ENCODE results near the gene HCK.

Gene HCK

DNA sequence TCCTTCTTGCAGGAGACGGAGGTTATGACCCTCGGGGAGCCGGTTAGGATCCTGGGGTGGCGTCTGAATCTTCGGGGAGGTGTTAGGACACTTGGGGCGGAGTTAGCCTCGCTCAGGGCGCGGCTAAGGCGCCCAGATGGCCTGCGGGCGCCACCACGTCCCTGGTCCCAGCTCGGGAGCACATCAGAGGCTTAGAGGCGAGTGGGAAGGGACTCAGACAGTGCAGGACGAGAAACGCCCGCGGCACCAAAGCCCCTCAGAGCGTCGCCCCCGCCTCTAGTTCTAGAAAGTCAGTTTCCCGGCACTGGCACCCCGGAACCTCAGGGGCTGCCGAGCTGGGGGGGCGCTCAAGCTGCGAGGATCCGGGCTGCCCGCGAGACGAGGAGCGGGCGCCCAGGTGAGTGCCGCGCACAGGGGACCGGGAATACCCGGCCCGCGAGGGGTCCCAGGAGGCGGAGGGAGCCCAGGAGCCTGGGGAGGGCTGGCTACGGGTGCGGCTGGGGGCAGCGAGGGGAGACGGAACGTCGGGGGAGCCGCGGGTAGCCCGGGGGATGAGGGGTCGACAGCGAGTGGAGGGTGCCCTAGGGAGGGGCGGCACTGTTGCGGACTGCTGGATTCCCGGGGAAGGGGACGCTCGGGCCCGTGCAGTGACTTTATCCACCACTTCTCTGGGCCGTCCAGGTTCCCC lies at the start of gene HCK:
Gene HCK (plus strand): TSS at position 153 of the 688 bp plus-strand sequence.
- Histone ChIP-seq H3K4me2 (peak within 1 kb of the TSS; percentile 85 to 100 (median 94)), H3K4me3 (peak within 1 kb of the TSS; percentile 62 to 99 (median 92)), H3K9ac (peak within 1 kb of the TSS; percentile 82 to 100 (median 99))

DNA sequence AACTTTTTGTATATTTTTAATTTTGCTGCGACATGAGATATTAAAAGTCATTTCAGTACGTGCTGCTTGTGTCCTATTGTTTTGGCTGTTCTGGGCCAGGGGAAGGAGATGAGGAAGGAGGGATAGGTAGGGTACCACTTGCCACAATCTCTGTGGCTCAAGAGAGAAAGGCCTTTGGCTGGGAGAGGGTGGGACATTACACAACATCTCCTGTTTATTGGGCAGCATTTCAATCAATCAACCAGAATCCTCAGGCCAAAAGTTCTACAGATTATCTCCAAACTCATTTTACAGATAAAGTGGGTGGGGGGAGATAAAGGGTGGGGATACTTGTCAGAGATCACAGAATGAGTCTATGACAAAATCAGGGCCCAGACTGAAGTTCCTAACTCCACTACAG lies 48.7 kb upstream of the HCK start:
- Histone ChIP-seq H3K4me3 (no peak overlapping the region), H3K27me3 (no peaks in the 10 kb centered on the region), H3K27ac (no peak overlapping the region), H3K9me3 (replicated peaks in 1 of 11) (no peaks in the 10 kb centered on the region), H4K20me1 (no peaks in the 10 kb centered on the region; a peak in 1 of 22 replicates), H3K9ac (no peak overlapping the region), H3K4me2 (no peak overlapping the region), H3K4me1 (peaks cover 13 to 22% (median 20%) of the 10 kb centered on the region in 10 experiments), H3K36me3 (no peaks in the 10 kb centered on the region)
- no peak for TF ChIP-seq Cebpa-rat (IDR thresholded peaks at IDR 0.05)

More for the DNA sequence above, at the start of gene HCK:
- TF ChIP-seq Cebpa-rat (IDR thresholded peaks at IDR 0.05): no peak
- Histone ChIP-seq H3K9me3 (replicated peaks in 1 of 11) (peaks cover 0 to 7% (median 0%) of the 10 kb centered on the region in 11 experiments; a peak in 6 of 22 replicates), H3K27me3 (peaks cover 0 to 24% (median 0%) of the 10 kb centered on the region in 11 experiments; a peak in 9 of 22 replicates), H4K20me1 (peaks cover 0 to 21% (median 0%) of the 10 kb centered on the region in 11 experiments; a peak in 6 of 22 replicates), H3K36me3 (peaks cover 0 to 41% (median 32%) of the 10 kb centered on the region in 11 experiments; a peak in 15 of 22 replicates), H3K27ac (peak within 1 kb of the TSS; percentile 75 to 100 (median 99)), H3K4me1 (peaks cover 42 to 68% (median 57%) of the 10 kb centered on the region in 10 experiments)

DNA sequence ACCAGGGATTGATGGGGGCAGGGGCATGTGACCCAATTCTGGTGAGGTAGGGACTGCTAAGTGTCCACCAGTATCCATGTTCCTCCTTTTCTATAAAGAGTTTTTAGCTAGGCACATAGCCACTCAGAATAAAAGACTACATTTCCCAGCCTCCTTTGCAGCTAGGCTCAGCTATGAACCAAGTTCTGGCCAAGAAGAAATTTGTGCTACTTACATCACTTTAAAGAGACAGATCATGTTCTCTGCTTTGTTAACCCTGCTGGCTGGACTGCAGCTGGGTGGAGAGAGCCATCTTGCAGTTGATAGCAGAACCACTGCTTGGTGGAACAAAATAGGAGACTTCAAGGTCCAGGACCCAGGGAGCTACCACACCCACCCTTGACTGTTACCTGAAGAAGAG lies 47.1 kb upstream of the HCK start:
- Histone ChIP-seq H3K27me3 (no peaks in the 10 kb centered on the region), H3K4me2 (no peak overlapping the region), H3K9ac (no peak overlapping the region), H3K9me3 (replicated peaks in 1 of 11) (no peaks in the 10 kb centered on the region), H4K20me1 (no peaks in the 10 kb centered on the region; a peak in 1 of 22 replicates), H3K36me3 (no peaks in the 10 kb centered on the region), H3K27ac (no peak overlapping the region), H3K4me1 (peaks cover 15 to 24% (median 22%) of the 10 kb centered on the region in 10 experiments), H3K4me3 (no peak overlapping the region)
- TF ChIP-seq Cebpa-rat (IDR thresholded peaks at IDR 0.05): no peak

DNA sequence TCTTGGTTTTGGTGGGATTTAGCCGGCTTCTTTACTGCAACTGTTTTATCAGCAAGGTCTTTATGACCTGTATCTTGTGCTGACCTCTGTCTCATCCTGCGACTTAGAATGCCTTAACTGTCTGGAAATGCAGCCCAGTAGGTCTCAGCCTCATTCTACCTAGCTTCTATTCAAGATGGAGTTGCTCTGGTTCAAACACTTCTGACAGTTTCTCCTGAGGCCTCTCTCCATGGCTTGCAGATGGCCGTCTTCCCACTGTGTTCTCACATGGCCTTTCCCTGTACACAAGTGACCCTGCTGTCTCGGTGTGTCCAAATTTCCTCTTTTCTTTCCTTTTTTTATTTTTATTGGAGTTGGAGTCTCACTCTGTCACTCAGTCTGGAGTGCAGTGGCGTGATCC lies 46.0 kb upstream of the HCK start:
- Histone ChIP-seq H4K20me1 (no peaks in the 10 kb centered on the region), H3K4me2 (no peak overlapping the region), H3K36me3 (no peaks in the 10 kb centered on the region), H3K27ac (no peak overlapping the region), H3K9me3 (replicated peaks in 1 of 11) (no peaks in the 10 kb centered on the region), H3K4me3 (no peak overlapping the region), H3K4me1 (peaks cover 11 to 18% (median 14%) of the 10 kb centered on the region in 10 experiments), H3K27me3 (no peaks in the 10 kb centered on the region), H3K9ac (no peak overlapping the region)
- no peak for TF ChIP-seq Cebpa-rat (IDR thresholded peaks at IDR 0.05)

DNA sequence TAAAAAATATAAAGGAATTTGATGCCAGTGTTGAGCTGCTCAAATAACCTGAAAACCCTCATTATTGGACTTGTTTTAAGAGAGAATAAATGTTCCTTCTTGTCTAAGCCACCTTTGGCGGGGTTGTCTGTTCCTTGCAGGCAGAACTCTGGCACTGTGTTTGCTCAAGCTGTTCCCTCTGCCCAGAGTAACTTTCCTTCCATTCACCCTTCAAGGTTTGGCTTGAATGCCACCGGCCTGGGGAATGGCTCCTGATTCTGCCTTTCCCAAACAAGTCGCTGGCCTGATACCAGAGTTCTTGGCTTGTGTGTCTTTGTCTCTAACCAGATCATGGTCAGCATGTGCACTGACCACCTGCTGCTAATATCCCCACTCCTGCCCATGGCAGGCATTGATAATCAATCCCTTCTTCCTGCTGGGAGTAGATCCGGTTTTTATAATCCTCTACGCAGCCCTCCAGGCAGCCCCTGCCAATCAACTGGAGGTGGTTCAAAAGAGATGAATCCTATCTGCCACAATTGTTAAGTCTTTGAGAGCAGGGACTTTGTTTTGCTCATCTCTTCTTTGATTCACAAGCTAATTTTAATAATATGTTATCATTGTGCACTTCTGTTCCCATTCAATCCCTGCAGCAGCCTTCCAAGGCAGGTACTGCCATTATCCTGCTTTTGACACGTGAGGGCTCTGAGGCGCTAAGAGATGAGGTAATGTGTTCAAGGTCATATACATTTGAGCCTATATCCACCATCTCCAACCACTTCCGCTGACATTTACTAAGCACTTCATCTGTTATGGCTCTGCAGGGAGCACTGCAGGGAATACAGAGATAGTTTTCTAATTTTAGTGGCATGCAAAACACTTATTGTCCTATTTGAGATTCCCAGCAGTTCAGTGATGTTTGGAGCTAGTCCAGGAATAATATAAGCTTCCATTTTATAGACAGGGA lies 44.9 kb upstream of the HCK start:
- no peaks in the 10 kb centered on the region for H4K20me1 ChIP-seq
- no peak for TF ChIP-seq Cebpa-rat (IDR thresholded peaks at IDR 0.05)
- H3K9ac ChIP-seq: no peak overlapping the region
- no peaks in the 10 kb centered on the region for H3K36me3 ChIP-seq
- peak overlapping the region; percentile 30 to 87 (median 60); a peak in 21 of 22 replicates for H3K4me2 ChIP-seq
- H3K9me3 ChIP-seq (replicated peaks in 1 of 11): no peaks in the 10 kb centered on the region
- no peak overlapping the region; a peak in 1 of 22 replicates for H3K27ac ChIP-seq
- H3K27me3 ChIP-seq: no peaks in the 10 kb centered on the region
- peaks cover 11 to 18% (median 14%) of the 10 kb centered on the region in 10 experiments for H3K4me1 ChIP-seq
- no peak overlapping the region for H3K4me3 ChIP-seq

DNA sequence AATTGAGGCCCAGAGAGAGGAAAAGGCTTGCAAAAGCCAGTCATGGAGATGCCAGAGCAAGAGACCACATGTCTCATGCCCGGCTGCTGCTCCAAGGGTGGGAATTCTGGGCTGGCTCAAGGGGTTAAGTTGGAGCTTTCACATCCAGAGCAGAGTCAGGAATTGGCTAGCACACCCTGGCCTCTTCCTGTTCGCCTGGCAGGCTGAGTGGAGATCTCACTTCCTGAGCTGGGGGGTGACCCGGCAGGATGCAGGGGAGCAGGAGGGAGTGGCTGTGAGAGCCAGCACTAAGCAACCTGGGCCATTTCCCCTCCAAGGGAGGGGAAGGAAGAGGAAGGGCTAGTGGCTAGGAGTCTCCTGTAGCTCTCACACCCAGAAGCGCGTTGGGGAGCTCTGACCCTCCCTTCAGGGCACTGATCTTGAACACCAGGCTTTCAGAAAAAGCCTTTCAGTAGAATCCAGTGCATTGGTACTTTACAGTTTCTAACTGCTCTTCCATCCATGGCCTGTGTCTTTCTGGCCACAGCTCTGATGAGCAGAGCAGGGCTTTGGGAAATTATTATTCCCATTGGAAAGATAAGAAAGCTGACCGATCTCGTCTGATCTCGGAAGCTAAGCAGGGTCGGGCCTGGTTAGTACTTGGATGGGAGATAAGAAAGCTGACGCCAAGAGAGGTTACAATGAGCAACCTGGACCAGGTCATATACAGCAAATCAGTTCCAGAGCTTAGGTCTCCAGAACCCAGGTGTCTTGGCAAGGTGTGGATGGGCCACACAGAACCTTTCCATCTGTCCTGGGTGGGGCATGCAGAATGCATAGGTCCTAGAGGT lies 44.0 kb upstream of the HCK start:
- Histone ChIP-seq H3K36me3 (no peaks in the 10 kb centered on the region), H3K9ac (no peak overlapping the region), H3K27ac (no peak overlapping the region; a peak in 1 of 22 replicates), H3K9me3 (replicated peaks in 1 of 11) (no peaks in the 10 kb centered on the region), H3K4me3 (no peak overlapping the region), H3K27me3 (no peaks in the 10 kb centered on the region), H4K20me1 (no peaks in the 10 kb centered on the region), H3K4me1 (peaks cover 11 to 18% (median 14%) of the 10 kb centered on the region in 10 experiments), H3K4me2 (peak overlapping the region; percentile 30 to 87 (median 60))
- no peak for TF ChIP-seq Cebpa-rat (IDR thresholded peaks at IDR 0.05)

- no peaks in the 10 kb centered on the region for H3K9me3 ChIP-seq (replicated peaks in 1 of 11)
- no peak for TF ChIP-seq Cebpa-rat (IDR thresholded peaks at IDR 0.05)
- H4K20me1 ChIP-seq: no peaks in the 10 kb centered on the region; a peak in 1 of 22 replicates
- H3K4me1 ChIP-seq: peaks cover 11 to 18% (median 14%) of the 10 kb centered on the region in 10 experiments
- no peak overlapping the region for H3K4me3 ChIP-seq
- H3K27me3 ChIP-seq: no peaks in the 10 kb centered on the region
- no peaks in the 10 kb centered on the region for H3K36me3 ChIP-seq
- no peak overlapping the region for H3K4me2 ChIP-seq
- no peak overlapping the region for H3K27ac ChIP-seq
- H3K9ac ChIP-seq: no peak overlapping the region
Observed at GRCh38 chr20:32009564-32009963, 42.5 kb upstream of the HCK start.

- Histone ChIP-seq H4K20me1 (no peaks in the 10 kb centered on the region; a peak in 1 of 22 replicates), H3K36me3 (no peaks in the 10 kb centered on the region), H3K4me1 (peaks cover 11 to 18% (median 14%) of the 10 kb centered on the region in 10 experiments), H3K9ac (no peak within 1 kb of the TSS), H3K4me3 (no peak within 1 kb of the TSS), H3K27ac (no peak within 1 kb of the TSS), H3K27me3 (no peaks in the 10 kb centered on the region), H3K9me3 (replicated peaks in 1 of 11) (no peaks in the 10 kb centered on the region), H3K4me2 (no peak within 1 kb of the TSS)
- no peak for TF ChIP-seq Cebpa-rat (IDR thresholded peaks at IDR 0.05)
Observed at GRCh38 chr20:32010101-32010500, 41.9 kb upstream of the HCK start, which contains the start of gene CCM2L. Gene CCM2L (plus strand): TSS chr20:32010438. CDS start chr20:32010455, 17 bp downstream.
